Globus pallidus (tissue), 1 donor: ENCODE measurements around the gene PTPRS.

Experiments
- DNase-seq: peaks from one replicate; pipeline ENCODE4 v3.0.0-alpha.2; 2015; ENCODE audit warnings: low spot score

Gene PTPRS

DNA sequence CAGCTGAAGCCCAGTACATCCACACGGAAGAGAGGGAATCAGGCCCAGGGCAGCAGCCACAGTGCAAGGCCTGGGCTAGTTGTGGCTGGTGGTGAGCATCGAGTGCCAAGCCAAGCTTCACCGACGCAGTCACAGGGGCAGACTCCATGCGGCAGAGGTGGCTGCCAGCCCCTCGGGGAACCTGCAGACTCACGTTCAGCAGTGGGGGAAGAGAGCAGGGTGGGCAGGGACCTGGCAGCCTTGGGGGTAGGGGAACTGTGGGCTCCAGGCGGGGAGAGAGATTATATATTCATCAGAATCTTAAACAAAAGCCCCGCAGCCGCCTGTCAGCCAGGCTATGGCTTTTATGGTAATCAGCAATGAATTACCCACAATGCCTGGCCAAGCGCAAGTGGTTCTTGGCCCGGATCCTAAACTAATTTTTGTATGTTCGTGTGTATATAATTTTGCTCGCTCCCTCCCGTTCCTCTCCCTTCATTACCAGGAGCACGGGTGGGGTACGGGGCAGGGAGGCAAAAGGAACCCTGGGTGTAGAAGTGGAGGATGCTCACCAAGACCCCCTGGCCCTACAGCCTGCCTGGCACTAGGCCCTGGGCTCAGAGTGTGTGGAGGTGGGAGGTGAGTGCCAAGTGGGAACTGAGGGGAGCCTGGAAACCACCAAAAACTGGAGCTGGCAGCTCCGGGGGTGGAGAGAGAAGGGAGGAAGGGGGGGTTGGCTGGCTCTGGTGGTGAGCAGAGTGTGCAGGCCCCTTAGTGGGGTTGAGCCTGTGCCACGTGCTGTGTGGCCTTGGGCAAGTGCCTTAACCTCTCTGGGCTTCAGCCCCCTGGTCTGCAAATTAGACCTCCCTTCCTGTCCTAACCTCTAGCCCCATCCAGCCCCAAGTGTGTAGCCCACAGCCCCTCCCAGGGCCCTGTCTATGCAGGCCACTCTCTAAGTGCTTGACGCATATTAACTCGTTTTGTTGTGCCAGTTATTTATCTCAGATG is 31.9 kb downstream of the PTPRS start:
- peak; percentile 79 for DNase-seq

DNA sequence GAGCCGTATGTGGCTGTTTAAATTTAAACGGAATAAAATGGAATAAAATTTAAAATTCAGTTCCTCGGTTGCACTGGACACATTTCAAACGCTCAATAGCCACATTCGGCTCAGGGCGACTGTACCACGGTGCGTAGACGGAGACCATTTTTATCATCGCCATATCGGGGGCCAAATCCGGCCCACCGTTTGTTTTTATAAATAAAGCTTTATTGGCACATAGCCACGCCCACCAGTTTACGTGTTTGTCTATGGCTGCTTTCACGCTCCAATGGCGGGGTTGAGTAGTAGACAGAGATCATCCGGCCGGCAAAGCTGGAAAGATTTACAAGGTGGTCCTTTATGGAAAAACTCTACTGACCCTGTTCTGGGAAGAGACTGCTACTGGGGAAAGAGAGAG is 33.0 kb downstream of the PTPRS start:
- DNase-seq = no peak

DNA sequence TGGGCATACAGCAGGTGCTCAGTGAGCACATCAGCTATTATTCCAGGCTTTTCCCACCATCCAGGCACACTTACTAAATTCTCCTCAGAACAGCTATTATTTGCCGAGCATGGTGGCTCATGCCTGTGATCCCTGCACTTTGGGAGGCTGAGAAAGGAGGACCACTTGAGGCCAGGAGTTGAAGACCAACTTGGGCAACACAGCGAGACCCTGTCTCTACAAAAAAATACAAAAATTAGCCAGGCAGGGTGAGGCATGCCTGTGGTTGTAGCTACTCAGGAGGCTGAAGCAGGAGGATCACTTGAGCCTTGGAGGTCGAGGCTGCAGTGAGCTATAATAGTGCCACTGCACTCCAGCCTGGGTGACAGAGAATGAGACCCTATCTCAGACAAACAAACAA is 35.4 kb downstream of the PTPRS start:
- no peak for DNase-seq

DNA sequence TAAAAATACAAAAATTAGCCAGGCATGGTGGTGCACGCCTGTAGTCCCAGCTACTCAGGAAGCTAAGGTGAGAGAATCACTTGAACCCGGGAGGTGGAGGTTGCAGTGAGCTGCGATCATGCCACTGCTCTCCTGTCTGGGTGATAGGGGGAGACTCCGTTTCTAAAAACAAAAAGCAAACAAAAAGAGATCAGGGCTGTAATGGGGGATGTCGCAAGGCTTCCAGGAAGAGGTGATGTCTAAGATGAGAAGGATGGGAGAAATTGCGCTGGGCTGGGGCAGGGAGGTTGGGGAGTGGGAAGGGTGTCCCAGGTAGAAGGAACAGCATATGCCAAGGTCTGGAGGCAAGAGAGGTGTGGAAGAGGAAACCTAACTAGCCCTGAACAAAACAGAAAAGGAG is 36.1 kb downstream of the PTPRS start:
- DNase-seq = no peak

DNA sequence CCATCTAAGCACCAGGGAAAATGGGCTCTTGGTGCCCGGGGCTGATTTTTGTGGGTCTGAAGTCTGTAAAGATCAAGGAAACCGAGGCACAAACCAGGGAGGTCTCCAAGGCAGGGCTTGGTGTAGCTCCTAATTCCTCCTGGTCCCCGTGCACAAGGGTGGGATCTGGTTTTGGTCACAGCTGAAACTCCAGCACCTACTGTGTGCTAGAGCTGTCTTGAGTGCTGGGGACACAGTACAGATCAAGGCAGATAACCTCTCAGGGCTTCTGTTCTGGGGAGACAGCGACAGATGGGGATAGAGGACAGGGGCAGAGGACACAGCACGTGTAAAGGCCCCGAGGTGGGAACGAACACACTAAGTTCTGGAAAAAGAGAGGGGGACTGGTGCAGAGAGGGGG is 37.4 kb downstream of the PTPRS start:
- no peak for DNase-seq

DNA sequence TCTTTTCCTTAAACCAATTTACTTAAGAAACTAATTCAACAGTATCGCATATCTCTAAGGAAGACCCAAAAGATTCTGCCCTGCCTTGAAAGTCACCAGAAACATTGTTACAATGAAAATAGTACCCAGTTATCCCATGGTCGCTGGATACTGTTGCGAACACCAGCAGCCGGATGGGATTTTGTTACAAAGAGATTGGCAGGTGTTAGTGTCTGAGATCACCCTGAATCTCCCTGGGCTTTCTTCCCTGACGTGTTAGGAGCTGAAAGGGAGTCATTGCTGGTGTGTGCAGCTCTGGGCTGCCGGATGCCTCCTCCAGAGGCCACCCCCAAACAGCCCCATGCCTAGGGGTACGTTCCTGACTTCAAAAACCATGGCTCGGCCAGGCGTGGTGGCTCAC is 38.2 kb downstream of the PTPRS start:
- DNase-seq = no peak

DNA sequence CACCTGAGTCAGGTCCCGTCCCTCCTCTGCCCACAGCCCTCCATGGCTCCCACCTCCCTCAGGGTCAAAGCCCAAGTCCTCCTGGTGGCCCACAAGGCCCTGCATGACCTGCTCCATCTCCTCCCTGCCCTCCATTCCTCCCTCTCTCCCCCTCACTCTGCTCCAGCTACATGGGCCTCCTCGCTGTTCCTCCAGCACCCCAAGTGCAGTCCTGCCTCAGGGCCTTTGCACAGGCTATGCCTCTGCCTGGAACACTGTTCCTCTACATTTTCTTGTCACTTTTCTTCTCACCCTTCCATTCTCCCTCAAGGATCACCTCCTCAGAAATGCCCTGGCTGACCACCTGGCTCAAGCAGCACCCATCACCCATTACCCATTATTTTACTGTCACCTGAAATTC is 41.5 kb downstream of the PTPRS start:
- no peak for DNase-seq

DNA sequence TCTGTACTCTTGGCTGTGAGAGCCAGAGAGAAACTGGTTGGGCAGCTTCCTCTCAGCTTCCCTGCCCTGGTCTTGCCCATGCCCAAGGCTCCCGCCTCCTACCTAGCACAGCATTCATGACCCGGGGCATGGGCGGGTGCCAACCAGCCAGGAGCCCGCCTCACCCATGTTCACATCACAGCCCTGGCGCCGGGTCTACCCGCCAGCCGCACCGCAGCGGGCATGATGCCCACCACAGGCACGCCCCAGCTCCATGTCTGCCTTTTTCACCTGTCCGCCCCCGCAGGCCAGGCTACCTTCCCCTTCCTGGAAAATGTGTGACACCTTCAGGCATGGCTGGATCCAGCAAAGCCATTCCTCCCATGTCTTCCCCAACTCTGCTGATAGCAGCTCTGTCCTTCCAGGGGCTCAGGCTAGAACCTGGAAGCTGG is 42.1 kb downstream of the PTPRS start:
- no peak for DNase-seq

DNA sequence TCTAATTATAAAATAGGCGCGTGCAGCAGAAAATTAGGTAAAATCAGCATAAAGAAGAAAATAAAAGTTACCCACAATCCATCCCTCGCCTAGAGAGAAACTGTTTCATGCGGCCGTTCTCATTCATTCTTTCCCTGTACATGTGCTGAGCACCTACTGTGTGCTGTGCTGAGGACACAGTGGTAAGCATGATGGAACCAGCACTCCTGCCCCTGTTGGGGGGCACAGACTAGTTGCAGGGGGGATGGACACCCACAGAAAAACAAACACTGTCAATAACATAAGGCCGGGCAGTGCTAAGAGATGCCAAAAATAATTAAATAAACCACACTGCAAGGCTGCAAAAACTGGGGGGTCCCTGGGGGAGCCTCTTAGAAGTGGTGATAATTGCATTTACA is 43.3 kb downstream of the PTPRS start:
- DNase-seq = no peak

DNA sequence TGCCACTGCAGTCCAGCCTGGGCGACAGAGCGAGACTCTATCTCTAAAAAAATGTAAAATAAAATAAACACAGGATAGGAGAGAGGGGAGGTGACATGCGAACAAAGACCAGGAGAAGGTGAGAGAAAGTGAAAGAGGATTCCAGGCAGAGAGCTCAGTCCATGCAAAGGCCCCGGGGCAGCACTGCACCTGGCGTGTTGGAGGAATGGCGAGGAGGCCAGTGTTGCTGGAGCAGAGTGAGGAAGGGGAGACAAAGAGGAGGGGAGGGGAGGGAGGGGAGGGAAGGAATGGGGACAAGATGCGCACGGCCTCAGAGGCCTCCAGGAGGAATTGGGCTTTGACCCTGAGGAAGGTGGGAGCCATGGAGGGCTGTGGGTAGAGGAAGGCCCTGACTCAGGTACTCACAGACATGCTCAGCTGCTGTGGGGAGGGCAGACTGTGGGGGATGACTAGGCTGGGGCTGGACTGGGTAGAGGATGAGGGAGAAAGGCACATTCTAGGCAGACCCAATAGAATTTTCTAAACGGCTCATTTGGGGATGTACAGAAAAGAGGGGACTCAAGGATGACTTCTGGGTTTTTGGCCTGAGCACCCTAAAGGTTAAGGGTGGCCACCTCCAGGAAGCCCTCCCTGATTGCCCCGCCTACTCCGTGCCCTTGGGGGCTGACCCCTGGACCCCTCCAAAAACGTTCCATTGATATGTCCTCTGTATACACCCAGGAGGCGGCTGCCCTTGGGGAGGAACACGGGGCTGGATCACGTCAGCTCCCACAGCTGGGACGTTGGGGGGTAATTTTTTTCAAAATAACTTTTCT is 43.9 kb downstream of the PTPRS start:
- DNase-seq = no peak

DNA sequence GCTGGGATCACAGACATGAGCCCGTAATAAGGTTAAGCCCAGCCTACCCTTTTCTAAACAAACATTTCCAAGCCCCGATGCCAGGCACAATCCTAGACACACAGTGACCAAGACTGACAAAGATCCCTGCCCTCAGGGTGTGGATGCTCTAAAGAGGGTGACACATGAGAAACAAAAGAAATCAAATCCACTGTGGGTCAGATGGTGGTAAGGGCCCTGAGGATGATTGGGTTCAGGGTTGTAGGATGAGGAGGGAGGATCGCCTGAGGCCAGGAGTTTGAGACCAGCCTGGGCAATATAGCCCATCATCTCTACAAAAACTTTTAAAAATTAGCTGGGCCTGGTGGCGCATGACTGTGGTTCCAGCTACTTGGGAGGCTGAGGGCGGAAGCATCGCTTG is 44.6 kb downstream of the PTPRS start:
- no peak for DNase-seq

DNA sequence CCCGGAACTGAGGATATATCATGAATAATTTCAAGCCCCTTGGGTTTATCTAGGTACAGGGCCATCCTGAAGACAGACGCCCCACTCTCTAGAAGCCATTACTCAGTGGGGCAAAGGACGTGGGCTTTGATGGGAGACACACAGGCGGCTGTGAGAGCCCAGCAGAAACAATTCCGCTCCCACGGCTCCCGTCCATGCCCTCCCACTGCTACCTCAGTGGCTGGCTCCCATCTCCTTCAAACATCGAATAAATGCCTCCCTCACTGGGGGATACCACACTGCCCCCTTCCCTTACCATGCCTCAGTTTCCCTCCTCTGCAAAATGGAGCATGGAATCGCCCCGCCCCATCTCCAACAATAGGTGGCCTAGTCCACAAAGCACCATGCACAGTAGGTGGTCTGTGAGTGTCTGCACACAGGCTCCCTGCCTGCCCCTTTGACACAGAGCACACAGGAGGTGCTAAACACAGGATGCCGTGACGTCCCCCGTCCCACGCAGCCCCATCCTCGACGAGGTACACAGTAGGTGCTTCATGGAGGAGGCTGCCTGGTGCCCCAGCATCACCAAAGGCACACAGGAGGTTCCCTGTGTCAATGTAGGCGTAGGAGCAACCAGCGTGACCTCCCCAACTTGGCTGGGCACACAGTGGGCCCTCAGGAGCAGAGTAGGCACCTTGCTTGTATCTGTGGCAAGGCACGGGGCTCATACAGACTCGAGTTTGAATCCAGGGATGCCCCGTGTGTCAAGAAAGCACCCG is 46.0 kb downstream of the PTPRS start:
- DNase-seq = no peak

DNA sequence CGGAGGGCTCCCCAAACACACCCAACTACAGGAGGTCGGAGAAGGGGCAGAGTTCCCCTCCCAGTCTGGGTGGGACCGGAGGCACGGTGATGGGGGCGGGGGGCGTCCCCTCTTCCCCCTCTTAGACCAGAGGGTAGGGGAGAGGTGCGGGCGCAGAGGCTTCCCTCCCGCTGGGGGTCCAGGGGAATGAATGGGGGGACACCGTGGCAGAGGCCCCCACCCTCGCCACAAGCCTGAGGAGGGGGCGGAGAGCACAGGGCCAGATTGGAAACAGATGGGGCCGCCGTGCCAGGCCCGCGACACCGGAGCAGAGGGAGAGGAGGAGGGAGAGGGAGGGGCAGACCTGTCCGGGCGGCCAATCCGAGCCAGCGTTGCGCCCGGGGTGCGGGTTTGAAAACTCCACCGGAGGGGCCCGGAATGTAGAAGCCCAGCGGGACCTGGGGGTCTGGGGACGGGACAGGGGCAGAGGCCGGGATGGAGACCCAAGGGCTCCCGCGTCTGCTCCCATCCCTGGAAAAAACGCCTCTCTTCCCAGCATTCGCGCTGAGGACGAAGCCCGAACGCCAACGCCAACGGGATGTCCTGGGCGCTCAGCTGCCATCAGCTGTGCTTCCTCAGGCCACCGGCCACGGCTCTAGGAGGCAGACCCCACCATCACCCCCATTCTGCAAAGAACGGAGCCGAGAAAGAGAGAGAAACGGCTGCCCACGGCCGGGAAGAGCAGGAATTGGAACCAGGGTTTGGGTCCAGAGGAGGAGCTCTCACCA is 46.8 kb downstream of the PTPRS start:
- DNase-seq = no peak

DNA sequence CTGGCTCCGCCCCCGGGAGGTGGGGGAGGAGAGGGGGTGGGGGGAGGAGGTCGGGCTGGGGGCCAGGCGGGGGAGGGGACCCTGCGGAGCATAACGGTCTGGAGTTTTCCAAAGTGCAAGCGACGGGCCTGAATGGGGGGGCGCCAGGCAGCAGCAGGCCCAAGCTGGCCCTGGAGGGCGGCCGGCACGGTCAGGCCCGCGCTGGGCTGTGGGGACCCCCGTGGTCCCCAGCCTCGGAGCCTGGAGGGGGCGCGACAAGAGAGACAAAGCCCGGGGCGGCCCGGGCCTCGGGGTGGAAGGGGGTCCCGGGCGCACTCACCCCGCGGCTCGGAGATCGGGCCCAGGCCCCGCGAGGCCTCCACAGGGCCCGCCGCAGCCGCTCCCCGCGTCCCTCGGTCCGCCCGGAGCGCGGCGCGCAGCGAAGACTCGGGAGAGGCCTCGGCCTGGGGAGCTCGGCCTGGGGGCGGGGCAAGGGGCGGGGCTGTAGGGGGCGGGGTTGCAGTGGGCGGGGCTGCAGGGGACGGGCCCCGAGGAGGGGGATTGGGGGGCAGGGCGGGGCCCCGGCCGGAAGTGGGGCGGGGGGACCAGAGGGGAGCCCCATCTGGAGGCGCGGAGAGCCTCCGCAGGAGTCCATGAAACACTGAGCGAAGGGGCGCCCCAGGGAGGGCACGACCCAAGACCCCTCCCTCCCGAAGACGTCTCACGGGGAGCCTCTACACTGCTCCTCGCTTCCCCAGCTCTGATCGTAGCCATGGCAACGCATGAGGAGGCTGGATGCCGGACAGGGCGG is 47.6 kb downstream of the PTPRS start:
- DNase-seq = peak; percentile 80

DNA sequence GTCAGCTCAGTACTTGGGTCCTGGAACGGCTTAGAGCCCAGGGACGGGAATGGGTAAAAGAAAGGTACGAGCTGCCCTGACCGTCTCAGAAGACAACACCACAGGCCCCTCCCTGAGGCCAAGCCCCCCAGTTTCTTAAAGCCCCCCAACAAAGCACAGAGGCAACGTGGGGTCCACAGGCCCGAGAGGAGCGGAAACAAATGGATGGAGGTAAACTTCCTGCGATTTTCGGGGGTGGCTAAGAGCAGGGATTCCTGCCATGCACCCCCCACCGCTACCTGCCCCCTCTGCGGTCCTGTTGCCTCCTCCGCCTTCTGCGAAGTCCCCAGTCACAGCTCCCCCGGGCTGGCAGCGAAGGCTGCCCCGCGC is 48.2 kb downstream of the PTPRS start:
- DNase-seq = no peak

DNA sequence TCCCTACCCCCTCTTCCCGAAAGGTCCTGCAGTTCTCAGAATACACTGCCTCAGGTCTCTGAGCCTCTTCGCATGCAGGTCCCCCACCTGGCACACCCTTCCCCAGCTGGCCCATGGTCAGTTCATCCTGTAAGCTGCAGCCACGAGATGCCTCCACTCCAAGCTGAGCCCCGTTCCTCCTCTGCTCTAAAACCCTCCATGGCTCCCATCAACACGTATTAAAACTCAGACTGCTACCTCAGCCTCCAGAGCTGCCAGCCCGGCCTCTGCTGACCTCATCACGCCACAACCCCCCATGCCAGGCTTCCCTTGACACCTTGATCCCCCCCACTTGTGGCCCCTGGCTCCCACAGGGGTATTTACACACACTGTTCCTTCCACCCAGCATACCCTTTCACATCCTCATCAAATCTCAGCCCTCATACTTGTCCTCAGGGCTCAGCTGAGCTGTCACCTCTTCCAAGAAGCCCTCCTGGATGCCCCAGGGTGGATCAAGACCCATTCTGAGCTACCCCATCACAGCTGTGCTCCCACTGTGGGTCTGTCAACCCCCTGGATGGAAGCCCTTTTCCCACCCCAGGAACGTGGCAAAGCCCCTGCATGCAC is 48.9 kb downstream of the PTPRS start:
- no peak for DNase-seq
